Measurements from ENCODE around the gene ATP2C1. TPM values are rescaled to one million over a fixed set of nuclear protein-coding genes. Genes with fewer than 3 reads are reported as not detected.

Gene ATP2C1
- total and polyA plus RNA-seq, 2 of the 13 experiments (the other 11 are each of a cell fraction or from before 2014, with no cell fraction given) = 32.4 to 37.6 TPM

- DNase-seq (ENCODE audit: low spot score) = no peak
- Histone ChIP-seq H3K4me2 (ENCODE audit: low read depth, low read length) (no peak overlapping the region), H3K27me3 (ENCODE audit: control insufficient read depth in 1 of 2, insufficient read depth in 2 of 2, low read length in 2 of 2) (no peaks in the 10 kb centered on the region), H4K20me1 (ENCODE audit: insufficient read depth, low read length) (no peaks in the 10 kb centered on the region), H3K79me2 (ENCODE audit: insufficient read depth, low read length) (no peaks in the 10 kb centered on the region), H3K4me3 (replicated peaks in 1 of 3; ENCODE audit: insufficient read depth in 1 of 3, low read depth in 2 of 3, low read length in 3 of 3) (no peak overlapping the region), H3K36me3 (replicated peaks in 1 of 2; ENCODE audit: control insufficient read depth in 1 of 2, insufficient read depth in 2 of 2, low read length in 2 of 2) (peaks cover 5 to 10% of the 10 kb centered on the region in 2 experiments; a peak in 4 of 5 replicates), H3K4me1 (ENCODE audit: insufficient read depth, low read length) (no peaks in the 10 kb centered on the region), H3K27ac (ENCODE audit: extremely low read length, insufficient read depth, low read length) (no peak overlapping the region), H3K9ac (ENCODE audit: insufficient read depth, low read depth, low read length) (no peak overlapping the region), H2AFZ (ENCODE audit: low read length) (no peak overlapping the region), H3K9me3 (ENCODE audit: low read length) (no peaks in the 10 kb centered on the region)
- no peak for TF ChIP-seq TRAFD1 (CRISPR knock-in tag; IDR thresholded peaks at IDR 0.05; ENCODE audit: borderline replicate concordance)
- no peak for TF ChIP-seq ZNF432 (CRISPR knock-in tag; IDR thresholded peaks at IDR 0.05; ENCODE audit: borderline replicate concordance)
- no peak for TF ChIP-seq ZHX2 (IDR thresholded peaks at IDR 0.05; ENCODE audit: low read depth)
- no peak for TF ChIP-seq ZHX2 (CRISPR knock-in tag; IDR thresholded peaks at IDR 0.05; ENCODE audit: borderline replicate concordance)
- TF ChIP-seq IKZF4 (CRISPR knock-in tag; IDR thresholded peaks at IDR 0.05; ENCODE audit: borderline replicate concordance, low read depth, not compliant biosample characterization) = no peak
- TF ChIP-seq ZBTB7B (CRISPR knock-in tag; IDR thresholded peaks at IDR 0.05) = no peak
- no peak for TF ChIP-seq JARID2 (CRISPR knock-in tag; IDR thresholded peaks at IDR 0.05; ENCODE audit: insufficient replicate concordance)
- FAIRE-seq = no peak
- CTCF ChIA-PET (ENCODE audit: low intra/inter-chr PET ratio, low total read pairs) = no interaction called here
- no peak for ATAC-seq
- POLR2A ChIA-PET = no interaction called here
- intact Hi-C loops (cut with micrococcal nuclease; ENCODE audit: unreplicated experiment) = no loop called here
- in situ Hi-C loops (cut with HindIII; ENCODE audit: extremely low pct_ligation_motif_present, low pct_unique_long_range_greater_than_20kb) = no loop called here
- no TSS peak for BruUV-seq (replicated peaks)
Observed at GRCh38 chr3:130961458-130961857, 67.6 kb downstream of the ATP2C1 start.

Data from HepG2 (cell line).